ENCODE measurements around the gene AMMECR1L. TPM values are rescaled to one million over a fixed set of nuclear protein-coding genes. Genes with fewer than 3 reads are reported as not detected.

Gene AMMECR1L
- total RNA-seq, 1 experiment from 2014 or later: 29.3 TPM

DNA sequence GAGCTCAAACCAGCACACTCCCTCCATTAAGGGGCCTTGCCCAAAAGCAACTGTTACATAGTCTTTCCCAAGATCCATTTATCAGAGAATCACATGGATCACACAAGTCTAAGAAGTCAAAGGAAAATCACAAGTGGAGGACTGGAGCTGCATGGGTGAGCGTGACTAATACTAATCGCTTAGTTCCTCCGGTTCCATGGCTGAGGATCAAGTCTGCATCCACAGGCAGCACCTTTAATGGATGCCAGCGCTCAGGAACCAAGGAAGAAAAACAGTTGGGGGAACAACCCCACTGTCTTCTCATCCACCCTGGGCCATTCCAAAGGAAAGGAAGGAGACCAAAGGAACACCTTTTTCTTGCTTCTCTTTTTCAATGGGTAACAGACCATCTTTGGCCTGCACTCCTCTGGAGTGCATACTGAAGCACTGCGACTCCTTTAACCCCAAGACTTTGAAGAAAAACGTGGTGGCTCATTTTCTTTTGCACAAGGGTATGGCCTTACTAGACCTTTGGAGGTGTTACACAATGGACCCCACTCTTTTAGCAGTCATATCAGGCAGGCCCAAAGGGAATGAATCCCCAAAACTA lies 65.6 kb downstream of the AMMECR1L start:
- Histone ChIP-seq H3K4me3 (ENCODE audit: low read depth, low read length) (no peak overlapping the region), H3K27me3 (replicated peaks; ENCODE audit: control insufficient read depth, insufficient read depth, low read length) (no peaks in the 10 kb centered on the region), H3K36me3 (ENCODE audit: control insufficient read depth, insufficient read depth, low read length) (no peaks in the 10 kb centered on the region), H3K4me1 (no peaks in the 10 kb centered on the region), H3K9me3 (peaks cover 16% of the 10 kb centered on the region; the same call in 1 of the 2 replicates)
- H3K27ac Mint-ChIP-seq (ENCODE audit: unreplicated experiment): no peak overlapping the region
- POLR2A ChIA-PET: no interaction called here
- H3K27me3 Mint-ChIP-seq (ENCODE audit: insufficient read depth, unreplicated experiment): no peaks in the 10 kb centered on the region
- DNase-seq: peak in 1 of 2 experiments; percentile 22
- peaks cover 24% of the 10 kb centered on the region for H3K9me3 Mint-ChIP-seq (ENCODE audit: unreplicated experiment)
- H3K36me3 Mint-ChIP-seq (ENCODE audit: insufficient read depth, unreplicated experiment): no peaks in the 10 kb centered on the region
- BruUV-seq (replicated peaks): no TSS peak
- TF ChIP-seq, protein P1, sequence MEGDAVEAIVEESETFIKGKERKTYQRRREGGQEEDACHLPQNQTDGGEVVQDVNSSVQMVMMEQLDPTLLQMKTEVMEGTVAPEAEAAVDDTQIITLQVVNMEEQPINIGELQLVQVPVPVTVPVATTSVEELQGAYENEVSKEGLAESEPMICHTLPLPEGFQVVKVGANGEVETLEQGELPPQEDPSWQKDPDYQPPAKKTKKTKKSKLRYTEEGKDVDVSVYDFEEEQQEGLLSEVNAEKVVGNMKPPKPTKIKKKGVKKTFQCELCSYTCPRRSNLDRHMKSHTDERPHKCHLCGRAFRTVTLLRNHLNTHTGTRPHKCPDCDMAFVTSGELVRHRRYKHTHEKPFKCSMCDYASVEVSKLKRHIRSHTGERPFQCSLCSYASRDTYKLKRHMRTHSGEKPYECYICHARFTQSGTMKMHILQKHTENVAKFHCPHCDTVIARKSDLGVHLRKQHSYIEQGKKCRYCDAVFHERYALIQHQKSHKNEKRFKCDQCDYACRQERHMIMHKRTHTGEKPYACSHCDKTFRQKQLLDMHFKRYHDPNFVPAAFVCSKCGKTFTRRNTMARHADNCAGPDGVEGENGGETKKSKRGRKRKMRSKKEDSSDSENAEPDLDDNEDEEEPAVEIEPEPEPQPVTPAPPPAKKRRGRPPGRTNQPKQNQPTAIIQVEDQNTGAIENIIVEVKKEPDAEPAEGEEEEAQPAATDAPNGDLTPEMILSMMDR (IDR thresholded peaks at IDR 0.05; ENCODE audit: insufficient read depth in 1 of 2, low read depth in 1 of 2, low read length in 1 of 2, severe bottlenecking in 1 of 2, unreplicated experiment in 1 of 2): no peak
- no peak overlapping the region for H3K4me3 Mint-ChIP-seq (ENCODE audit: unreplicated experiment)
- H3K4me1 Mint-ChIP-seq (ENCODE audit: low read depth, unreplicated experiment): no peaks in the 10 kb centered on the region
- CTCF ChIA-PET: no interaction called here
- intact Hi-C loops (cut with micrococcal nuclease; ENCODE audit: unreplicated experiment): no loop called here

- H3K4me1 Mint-ChIP-seq (ENCODE audit: low read depth, unreplicated experiment): no peaks in the 10 kb centered on the region
- intact Hi-C loops (cut with micrococcal nuclease; ENCODE audit: unreplicated experiment): no loop called here
- Histone ChIP-seq H3K27me3 (replicated peaks; ENCODE audit: control insufficient read depth, insufficient read depth, low read length) (no peaks in the 10 kb centered on the region), H3K9me3 (peaks cover 16% of the 10 kb centered on the region; the same call in 1 of the 2 replicates), H3K36me3 (ENCODE audit: control insufficient read depth, insufficient read depth, low read length) (no peaks in the 10 kb centered on the region), H3K4me1 (no peaks in the 10 kb centered on the region), H3K4me3 (ENCODE audit: low read depth, low read length) (no peak overlapping the region)
- H3K27me3 Mint-ChIP-seq (ENCODE audit: insufficient read depth, unreplicated experiment): no peaks in the 10 kb centered on the region
- DNase-seq: no peak
- peaks cover 24% of the 10 kb centered on the region for H3K9me3 Mint-ChIP-seq (ENCODE audit: unreplicated experiment)
- H3K36me3 Mint-ChIP-seq (ENCODE audit: insufficient read depth, unreplicated experiment): no peaks in the 10 kb centered on the region
- ChIA-PET CTCF (no interaction called here), POLR2A (no interaction called here)
- no peak overlapping the region for H3K27ac Mint-ChIP-seq (ENCODE audit: unreplicated experiment)
- TF ChIP-seq, protein P1 (IDR thresholded peaks at IDR 0.05; ENCODE audit: insufficient read depth in 1 of 2, low read depth in 1 of 2, low read length in 1 of 2, severe bottlenecking in 1 of 2, unreplicated experiment in 1 of 2): no peak
- no peak overlapping the region for H3K4me3 Mint-ChIP-seq (ENCODE audit: unreplicated experiment)
- BruUV-seq (replicated peaks): no TSS peak
Measured at GRCh38 chr2:127818794-127819425, 66.8 kb downstream of the AMMECR1L start.

DNA sequence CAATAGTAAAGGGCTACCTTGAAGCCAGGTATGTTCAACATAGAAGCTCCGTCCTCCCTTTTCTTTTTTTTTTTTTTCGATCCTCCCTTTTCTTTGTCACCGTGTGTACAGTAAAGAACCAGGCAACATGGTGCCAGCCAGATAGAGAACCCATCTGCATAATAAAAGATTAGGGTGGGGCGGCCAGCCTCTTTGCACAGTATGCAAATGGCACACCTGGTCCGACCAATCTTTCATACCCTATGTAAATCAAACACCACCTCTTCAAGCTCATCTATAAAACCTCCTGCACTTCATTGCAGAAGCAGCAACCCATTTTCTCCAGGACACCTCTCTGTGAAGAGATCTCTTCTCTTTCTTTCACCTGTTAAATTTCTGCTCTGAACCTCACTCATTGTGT lies 67.5 kb downstream of the AMMECR1L start:
- H3K4me3 ChIP-seq (ENCODE audit: low read depth, low read length): no peak overlapping the region
- H3K9me3 ChIP-seq: peaks cover 16% of the 10 kb centered on the region; the same call in 1 of the 2 replicates
- Mint-ChIP-seq H3K27me3 (ENCODE audit: insufficient read depth, unreplicated experiment) (no peaks in the 10 kb centered on the region), H3K9me3 (ENCODE audit: unreplicated experiment) (peaks cover 24% of the 10 kb centered on the region), H3K27ac (ENCODE audit: unreplicated experiment) (no peak overlapping the region), H3K36me3 (ENCODE audit: insufficient read depth, unreplicated experiment) (no peaks in the 10 kb centered on the region), H3K4me1 (ENCODE audit: low read depth, unreplicated experiment) (no peaks in the 10 kb centered on the region), H3K4me3 (ENCODE audit: unreplicated experiment) (no peak overlapping the region)
- POLR2A ChIA-PET: no interaction called here
- BruUV-seq (replicated peaks): no TSS peak
- H3K4me1 ChIP-seq: no peaks in the 10 kb centered on the region
- no peak for DNase-seq
- CTCF ChIA-PET: no interaction called here
- H3K36me3 ChIP-seq (ENCODE audit: control insufficient read depth, insufficient read depth, low read length): no peaks in the 10 kb centered on the region
- TF ChIP-seq, protein P1 (IDR thresholded peaks at IDR 0.05; ENCODE audit: insufficient read depth in 1 of 2, low read depth in 1 of 2, low read length in 1 of 2, severe bottlenecking in 1 of 2, unreplicated experiment in 1 of 2): no peak
- H3K27me3 ChIP-seq (replicated peaks; ENCODE audit: control insufficient read depth, insufficient read depth, low read length): no peaks in the 10 kb centered on the region
- intact Hi-C loops (cut with micrococcal nuclease; ENCODE audit: unreplicated experiment): no loop called here
